SK-N-SH treated with all-trans-retinoic acid at 6 μM for 48 hours (cell line): Measurements from ENCODE around the gene CHRNE.

Experiments used
- CREB5 ChIP-seq: fragments of 250-450 bp; sonication (Bioruptor Pico); IDR thresholded peaks from 2 replicates; pipeline ENCODE4 v1.5.1; 2020; ENCODE audit warnings: low read depth, mild to moderate bottlenecking, moderate library complexity
- RARB ChIP-seq: fragments of 250-450 bp; sonication (Bioruptor Pico); IDR thresholded peaks from 2 replicates; pipeline ENCODE4 v1.8.0; 2021; ENCODE audit warnings: mild to moderate bottlenecking, moderate library complexity
- TCF4 ChIP-seq: fragments of 250-450 bp; sonication (Bioruptor Pico); IDR thresholded peaks from 2 replicates; pipeline ENCODE4 v1.8.0; 2021; ENCODE audit warnings: mild to moderate bottlenecking, moderate library complexity, borderline replicate concordance
- TF ChIP-seq, protein P1 (sequence below): fragments of 250-450 bp; sonication (Bioruptor Pico); IDR thresholded peaks from 2 replicates; pipeline ENCODE4 v1.5.1; 2021; ENCODE audit warnings: mild to moderate bottlenecking, moderate library complexity

- TF ChIP-seq RARB (CRISPR knock-in tag) (no peak), CREB5 (CRISPR knock-in tag) (no peak), TCF4 (CRISPR knock-in tag) (no peak)
- TF ChIP-seq, protein P1, sequence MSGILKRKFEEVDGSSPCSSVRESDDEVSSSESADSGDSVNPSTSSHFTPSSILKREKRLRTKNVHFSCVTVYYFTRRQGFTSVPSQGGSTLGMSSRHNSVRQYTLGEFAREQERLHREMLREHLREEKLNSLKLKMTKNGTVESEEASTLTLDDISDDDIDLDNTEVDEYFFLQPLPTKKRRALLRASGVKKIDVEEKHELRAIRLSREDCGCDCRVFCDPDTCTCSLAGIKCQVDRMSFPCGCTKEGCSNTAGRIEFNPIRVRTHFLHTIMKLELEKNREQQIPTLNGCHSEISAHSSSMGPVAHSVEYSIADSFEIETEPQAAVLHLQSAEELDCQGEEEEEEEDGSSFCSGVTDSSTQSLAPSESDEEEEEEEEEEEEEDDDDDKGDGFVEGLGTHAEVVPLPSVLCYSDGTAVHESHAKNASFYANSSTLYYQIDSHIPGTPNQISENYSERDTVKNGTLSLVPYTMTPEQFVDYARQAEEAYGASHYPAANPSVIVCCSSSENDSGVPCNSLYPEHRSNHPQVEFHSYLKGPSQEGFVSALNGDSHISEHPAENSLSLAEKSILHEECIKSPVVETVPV (CRISPR knock-in tag): no peak
Observed at GRCh38 chr17:4895657-4896331, 7.1 kb downstream of the CHRNE start.
